Mesothelial cell of epicardium (in vitro differentiated cells): Measurements from ENCODE around the gene ZNF488. TPM values are rescaled to one million over a fixed set of nuclear protein-coding genes. Genes with fewer than 3 reads are reported as not detected.

Experiments used
- DNase-seq, 2 experiments: peaks; one replicate each; pipeline ENCODE4 v3.0.0; 2021; ENCODE audit warnings: low spot score in 2 of 2; ENCODE audit not compliant: unreplicated experiment in 2 of 2
- H3K27ac Mint-ChIP-seq: 2 replicates; pipeline ENCODE4 v1.8.0; 2021; ENCODE audit warnings: mixed read lengths
- H3K27me3 Mint-ChIP-seq: 2 replicates; pipeline ENCODE4 v1.8.0; 2021; ENCODE audit warnings: low read depth, mixed read lengths
- H3K36me3 Mint-ChIP-seq: 2 replicates; pipeline ENCODE4 v1.8.0; 2021; ENCODE audit warnings: mixed read lengths
- H3K4me1 Mint-ChIP-seq: 2 replicates; pipeline ENCODE4 v1.8.0; 2021; ENCODE audit warnings: mixed read lengths
- H3K4me3 Mint-ChIP-seq: 2 replicates; pipeline ENCODE4 v1.8.0; 2021; ENCODE audit warnings: mild to moderate bottlenecking, moderate library complexity, mixed read lengths
- H3K9me3 Mint-ChIP-seq: 2 replicates; pipeline ENCODE4 v1.8.0; 2021; ENCODE audit warnings: mixed read lengths
- total RNA-seq: library from RNA; stranded (reverse); gene quantifications from 3 replicates; pipeline ENCODE4 v1.2.1, GENCODE V29; 2021
- TF ChIP-seq, protein P1 (sequence below): fragments of 200-600 bp; sonication (generic); IDR thresholded peaks from one replicate; pipeline ENCODE4 v1.5.0; 2021; ENCODE audit warnings: antibody characterized with exemption; ENCODE audit not compliant: unreplicated experiment

Gene ZNF488
- total RNA-seq, result 0.96 to 1.4 TPM (median 0.99 TPM) in 3 replicates

- TF ChIP-seq, protein P1, sequence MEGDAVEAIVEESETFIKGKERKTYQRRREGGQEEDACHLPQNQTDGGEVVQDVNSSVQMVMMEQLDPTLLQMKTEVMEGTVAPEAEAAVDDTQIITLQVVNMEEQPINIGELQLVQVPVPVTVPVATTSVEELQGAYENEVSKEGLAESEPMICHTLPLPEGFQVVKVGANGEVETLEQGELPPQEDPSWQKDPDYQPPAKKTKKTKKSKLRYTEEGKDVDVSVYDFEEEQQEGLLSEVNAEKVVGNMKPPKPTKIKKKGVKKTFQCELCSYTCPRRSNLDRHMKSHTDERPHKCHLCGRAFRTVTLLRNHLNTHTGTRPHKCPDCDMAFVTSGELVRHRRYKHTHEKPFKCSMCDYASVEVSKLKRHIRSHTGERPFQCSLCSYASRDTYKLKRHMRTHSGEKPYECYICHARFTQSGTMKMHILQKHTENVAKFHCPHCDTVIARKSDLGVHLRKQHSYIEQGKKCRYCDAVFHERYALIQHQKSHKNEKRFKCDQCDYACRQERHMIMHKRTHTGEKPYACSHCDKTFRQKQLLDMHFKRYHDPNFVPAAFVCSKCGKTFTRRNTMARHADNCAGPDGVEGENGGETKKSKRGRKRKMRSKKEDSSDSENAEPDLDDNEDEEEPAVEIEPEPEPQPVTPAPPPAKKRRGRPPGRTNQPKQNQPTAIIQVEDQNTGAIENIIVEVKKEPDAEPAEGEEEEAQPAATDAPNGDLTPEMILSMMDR, result no peak
- peak within 1 kb of the TSS; percentile 3 for H3K27ac Mint-ChIP-seq
Measured at GRCh38 chr10:47384148-47384921, at the start of gene ZNF488. TSS of gene ZNF488 (minus strand) at chr10:47384293. CDS start at chr10:47368829, 15,464 bp downstream.

GRCh38 chr10:47425813-47426419 lies 41.8 kb upstream of the ZNF488 start:
- no peaks in the 10 kb centered on the region for H3K36me3 Mint-ChIP-seq
- DNase-seq, result no peak
- no peak overlapping the region for H3K4me3 Mint-ChIP-seq
- no peak overlapping the region for H3K27ac Mint-ChIP-seq
- peaks cover 23% of the 10 kb centered on the region for H3K27me3 Mint-ChIP-seq
- H3K4me1 Mint-ChIP-seq, result no peaks in the 10 kb centered on the region
- TF ChIP-seq, protein P1, result no peak
- H3K9me3 Mint-ChIP-seq, result peaks cover 20% of the 10 kb centered on the region

More at GRCh38 chr10:47384148-47384921, at the start of gene ZNF488:
- H3K4me1 Mint-ChIP-seq, result peaks cover 12% of the 10 kb centered on the region
- no peaks in the 10 kb centered on the region for H3K9me3 Mint-ChIP-seq
- peak within 1 kb of the TSS; percentile 92 for H3K4me3 Mint-ChIP-seq
- peaks cover 35% of the 10 kb centered on the region for H3K27me3 Mint-ChIP-seq
- DNase-seq, result peak; percentile 58 to 79
- H3K36me3 Mint-ChIP-seq, result no peaks in the 10 kb centered on the region

- Mint-ChIP-seq H3K4me3 (no peak overlapping the region), H3K4me1 (no peaks in the 10 kb centered on the region), H3K9me3 (peaks cover 18% of the 10 kb centered on the region), H3K36me3 (no peaks in the 10 kb centered on the region), H3K27ac (no peak overlapping the region), H3K27me3 (peaks cover 7% of the 10 kb centered on the region)
- TF ChIP-seq, protein P1, result no peak
- DNase-seq, result no peak
Measured at GRCh38 chr10:47424231-47424630, 40.1 kb upstream of the ZNF488 start.

GRCh38 chr10:47423476-47423875 lies 39.4 kb upstream of the ZNF488 start:
- Mint-ChIP-seq H3K36me3 (no peaks in the 10 kb centered on the region), H3K4me1 (no peaks in the 10 kb centered on the region), H3K9me3 (peaks cover 11% of the 10 kb centered on the region), H3K27me3 (no peaks in the 10 kb centered on the region), H3K27ac (no peak overlapping the region), H3K4me3 (no peak overlapping the region)
- no peak for DNase-seq
- TF ChIP-seq, protein P1, result no peak

DNA sequence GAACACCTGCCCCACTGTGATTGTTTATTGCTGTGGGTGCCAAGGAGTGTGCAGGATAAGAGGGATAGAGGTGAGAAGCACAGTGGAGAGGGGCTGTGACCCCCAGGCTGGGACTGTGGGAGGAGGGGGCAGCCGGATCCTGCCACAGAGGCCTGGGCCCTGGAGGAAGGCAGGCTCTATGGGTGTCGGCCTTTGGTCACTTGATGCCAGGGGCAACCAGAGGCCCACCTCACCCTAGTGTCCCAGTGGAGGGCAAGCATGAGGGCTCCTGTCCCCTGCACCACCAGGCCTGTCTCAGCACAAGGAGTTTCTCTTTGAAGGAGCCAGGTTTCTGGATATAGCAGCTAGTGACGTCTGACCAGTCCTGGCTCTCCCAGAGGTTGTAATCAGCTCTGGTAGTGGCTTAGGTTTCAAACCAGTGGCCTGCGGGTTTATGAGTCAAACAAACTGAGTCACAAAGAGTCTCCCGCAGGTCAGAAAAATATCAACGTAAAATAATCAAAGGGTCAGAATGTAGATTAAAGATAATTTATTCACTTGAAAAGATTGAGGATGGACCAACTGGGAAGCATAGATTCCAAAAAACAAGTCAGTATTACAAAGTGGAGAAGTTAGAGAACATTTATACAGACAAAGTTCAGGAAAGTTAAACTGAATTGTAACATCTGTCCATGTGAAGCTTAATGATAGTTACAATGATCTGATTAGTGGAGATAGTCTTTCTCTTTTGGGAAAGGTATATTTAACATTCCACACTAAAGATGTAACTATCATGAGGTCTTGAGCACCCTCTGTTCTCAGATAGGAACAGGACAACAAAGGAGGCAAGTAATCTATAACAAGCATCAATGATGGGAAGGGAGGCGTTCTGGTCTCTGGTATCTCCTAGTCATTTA lies 37.2 kb upstream of the ZNF488 start:
- H3K4me1 Mint-ChIP-seq, result no peaks in the 10 kb centered on the region
- peaks cover 4% of the 10 kb centered on the region for H3K9me3 Mint-ChIP-seq

More for the DNA sequence above, 37.2 kb upstream of the ZNF488 start:
- H3K36me3 Mint-ChIP-seq, result no peaks in the 10 kb centered on the region
- H3K27ac Mint-ChIP-seq, result no peak overlapping the region
- no peaks in the 10 kb centered on the region for H3K27me3 Mint-ChIP-seq
- no peak overlapping the region for H3K4me3 Mint-ChIP-seq
- no peak for DNase-seq
- TF ChIP-seq, protein P1, result no peak
